HG02981 (cell line): ENCODE results near the gene IFIT1.
A peak's percentile ranks its signal among the peaks of the same experiment; 100 is the strongest.
"Not testable (repeated sequence)": the region's sequence is repeated elsewhere in the genome, so short reads cannot be mapped to it uniquely, and the experiment has no call there.

Source experiments
- ATAC-seq: cut with Tn5 transposase; IDR thresholded peaks from one replicate; pipeline ENCODE4 v1.9.1; 2021; ENCODE audit warnings: mild to moderate bottlenecking, moderate library complexity; ENCODE audit not compliant: unreplicated experiment

Gene IFIT1

GRCh38 chr10:89398003-89398749 lies 5.8 kb downstream of the IFIT1 start:
- ATAC-seq = no peak

DNA sequence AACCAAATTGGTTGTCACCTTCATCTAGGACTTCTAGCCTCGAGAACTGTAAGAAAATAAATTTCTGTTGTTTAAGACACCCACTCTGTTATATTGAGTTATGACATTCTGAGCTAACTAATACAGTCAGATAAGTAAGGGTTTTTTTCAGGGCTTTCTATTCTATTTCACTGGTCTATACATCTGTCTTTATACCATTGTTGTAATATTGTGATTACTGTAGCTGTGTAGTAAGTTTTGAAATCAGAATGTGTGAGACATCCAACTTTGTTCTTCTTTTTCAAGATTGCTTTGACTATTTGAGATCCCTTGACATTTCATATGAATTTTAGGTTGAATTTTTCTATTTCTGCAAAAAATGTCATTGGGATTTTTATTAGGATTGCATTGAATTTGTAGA lies 7.5 kb downstream of the IFIT1 start:
- no peak for ATAC-seq

GRCh38 chr10:89403043-89403442 lies 10.6 kb downstream of the IFIT1 start:
- ATAC-seq = no peak

- no peak for ATAC-seq
Measured at GRCh38 chr10:89404104-89405047, 12.0 kb downstream of the IFIT1 start.

DNA sequence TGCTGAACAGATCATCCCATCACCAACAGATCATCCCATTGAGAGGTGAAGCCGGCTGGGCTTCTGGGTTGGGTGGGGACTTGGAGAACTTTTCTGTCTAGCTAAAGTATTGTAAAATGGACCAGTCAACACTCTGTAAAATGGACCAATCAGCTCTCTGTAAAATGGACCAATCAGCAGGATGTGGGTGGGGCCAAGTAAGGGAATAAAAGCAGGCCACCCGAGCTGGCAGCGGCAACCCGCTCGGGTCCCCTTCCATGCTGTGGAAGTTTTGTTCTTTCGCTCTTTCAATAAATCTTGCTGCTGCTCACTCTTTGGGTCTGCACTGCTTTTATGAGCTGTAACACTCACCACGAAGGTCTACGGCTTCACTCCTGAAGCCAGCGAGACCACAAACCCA lies 13.8 kb downstream of the IFIT1 start:
- ATAC-seq = not testable (repeated sequence)

DNA sequence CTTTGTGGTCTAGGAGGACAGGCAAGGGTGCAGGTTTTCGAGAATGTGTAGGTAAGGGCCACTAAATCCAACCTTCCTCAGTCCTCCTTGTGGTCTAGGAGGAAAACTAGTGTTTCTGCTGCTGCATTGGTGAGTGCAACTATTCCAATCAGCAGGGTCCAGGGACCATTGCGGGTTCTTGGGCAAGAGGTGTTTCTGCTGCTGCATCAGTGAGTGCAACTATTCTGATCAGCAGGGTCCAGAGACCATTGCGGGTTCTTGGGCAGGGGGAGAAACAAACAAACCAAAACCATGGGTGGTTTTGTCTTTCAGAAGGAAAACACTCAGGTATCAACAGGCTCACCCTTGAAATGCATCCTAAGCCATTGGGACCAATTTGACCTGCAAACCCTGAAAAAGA lies 15.4 kb downstream of the IFIT1 start:
- ATAC-seq = not testable (repeated sequence)

DNA sequence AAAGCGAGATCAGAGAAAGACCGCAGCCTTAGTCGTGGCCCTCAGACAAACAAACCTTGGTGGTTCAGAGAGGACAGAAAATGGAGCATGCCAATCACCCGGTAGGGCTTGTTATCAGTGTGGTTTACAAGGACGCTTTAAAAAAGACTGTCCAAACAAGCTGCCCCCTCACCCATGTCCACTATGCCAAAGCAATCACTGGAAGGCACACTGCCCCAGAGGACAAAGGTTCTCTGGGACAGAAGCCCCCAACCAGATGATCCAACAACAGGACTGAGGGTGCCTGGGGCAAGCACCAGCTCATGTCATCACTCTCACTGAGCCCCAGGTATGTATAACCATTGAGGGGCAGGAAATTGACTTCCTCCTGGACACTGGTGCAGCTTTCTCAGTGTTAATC lies 16.9 kb downstream of the IFIT1 start:
- not testable (repeated sequence) for ATAC-seq

DNA sequence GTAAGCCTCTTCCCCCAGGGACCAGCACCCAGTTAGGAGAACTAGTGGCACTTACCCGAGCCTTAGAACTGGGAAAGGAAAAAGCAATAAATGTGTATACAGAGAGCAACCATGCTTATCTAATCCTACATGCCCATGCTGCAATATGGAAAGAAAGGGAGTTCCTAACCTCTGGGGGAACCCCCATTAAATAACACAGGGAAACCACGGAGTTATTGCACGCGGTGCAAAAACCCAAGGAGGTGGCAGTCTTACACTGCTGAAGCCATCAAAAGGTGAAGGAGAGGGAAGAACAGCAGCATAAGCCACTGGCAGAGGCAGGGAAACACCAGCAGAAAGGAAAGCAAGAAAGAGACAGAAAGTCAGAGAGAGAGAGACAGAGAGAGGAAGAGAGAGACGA lies 18.1 kb downstream of the IFIT1 start:
- not testable (repeated sequence) for ATAC-seq

DNA sequence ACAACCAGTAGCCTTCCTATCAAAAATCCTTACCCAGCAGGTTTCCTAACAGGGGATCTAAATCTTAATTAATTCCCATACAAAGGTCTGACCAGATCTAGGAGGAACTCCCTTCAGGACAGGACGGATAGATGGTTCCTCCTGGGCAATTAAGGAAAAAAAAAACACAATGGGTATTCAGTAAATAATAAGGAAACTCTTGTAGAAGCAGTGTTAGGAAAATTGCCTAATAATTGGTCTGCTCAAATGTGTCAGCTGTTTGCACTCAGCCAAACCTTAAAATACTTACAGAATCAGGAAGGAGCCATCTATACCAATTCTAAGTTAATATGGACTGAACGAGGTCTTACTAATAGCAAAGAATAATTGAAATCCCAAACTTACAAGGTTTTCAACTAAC lies 18.7 kb downstream of the IFIT1 start:
- not testable (repeated sequence) for ATAC-seq

DNA sequence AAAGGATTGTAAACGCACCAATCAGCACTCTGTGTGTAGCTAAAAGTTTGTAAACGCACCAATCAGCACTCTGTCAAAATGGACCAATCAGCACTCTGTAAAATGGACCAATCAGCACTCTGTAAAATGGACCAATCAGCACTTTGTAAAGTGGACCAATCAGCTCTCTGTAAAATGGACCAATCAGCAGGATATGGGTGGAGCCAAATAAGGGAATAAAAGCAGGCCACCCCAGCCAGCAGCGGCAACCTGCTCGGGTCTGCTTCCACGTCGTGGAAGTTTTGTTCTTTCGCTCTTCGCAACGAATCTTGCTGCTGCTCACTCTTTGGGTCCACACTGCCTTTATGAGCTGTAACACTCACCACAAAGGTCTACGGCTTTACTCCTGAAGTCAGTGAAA lies 19.9 kb downstream of the IFIT1 start:
- ATAC-seq = not testable (repeated sequence)

GRCh38 chr10:89413398-89413912 lies 21.0 kb downstream of the IFIT1 start:
- no peak for ATAC-seq

DNA sequence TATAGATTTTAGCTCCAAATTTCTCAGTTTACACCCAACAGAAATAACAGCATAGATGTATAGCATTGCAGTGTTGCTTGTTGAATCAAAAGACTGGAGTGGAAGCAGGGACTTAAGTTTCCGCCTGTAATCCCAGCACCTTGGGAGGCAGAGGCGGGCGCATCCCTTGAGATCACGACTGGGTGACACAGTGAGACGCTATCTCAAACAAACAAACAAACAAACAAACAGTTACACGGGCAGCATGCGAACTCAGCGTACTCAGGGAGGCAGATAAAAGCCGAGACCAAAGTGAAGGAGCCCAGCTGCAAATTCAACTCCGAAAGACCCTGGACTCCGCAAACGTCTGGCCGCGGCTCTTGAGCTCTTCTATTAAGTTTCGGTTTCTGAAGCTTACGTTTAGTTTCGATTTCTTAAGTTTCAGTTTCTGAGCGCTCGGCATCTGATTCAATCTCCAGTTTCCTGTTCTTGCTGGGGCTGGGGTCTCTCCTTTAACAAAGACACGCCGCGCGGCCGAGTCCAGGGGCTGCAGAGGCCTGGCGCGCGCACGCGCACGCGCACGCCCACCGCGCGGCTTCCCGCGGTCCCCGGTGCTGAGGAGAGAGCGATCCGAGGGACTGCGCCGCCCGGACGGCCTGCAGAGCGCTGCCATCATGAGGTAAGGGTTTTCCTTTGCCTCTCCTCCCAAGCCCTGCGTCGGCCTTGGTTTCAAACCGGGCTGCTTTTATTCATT lies 21.9 kb downstream of the IFIT1 start, which contains the start of gene IFIT5:
Gene IFIT5, plus strand, starts transcription at position 423 of the 733 bp plus-strand sequence. Its CDS starts 231 bp downstream, at position 654.
- ATAC-seq = peak; percentile 75

- ATAC-seq = peak; percentile 33
Measured at GRCh38 chr10:89414879-89415821, 22.7 kb downstream of the IFIT1 start.

DNA sequence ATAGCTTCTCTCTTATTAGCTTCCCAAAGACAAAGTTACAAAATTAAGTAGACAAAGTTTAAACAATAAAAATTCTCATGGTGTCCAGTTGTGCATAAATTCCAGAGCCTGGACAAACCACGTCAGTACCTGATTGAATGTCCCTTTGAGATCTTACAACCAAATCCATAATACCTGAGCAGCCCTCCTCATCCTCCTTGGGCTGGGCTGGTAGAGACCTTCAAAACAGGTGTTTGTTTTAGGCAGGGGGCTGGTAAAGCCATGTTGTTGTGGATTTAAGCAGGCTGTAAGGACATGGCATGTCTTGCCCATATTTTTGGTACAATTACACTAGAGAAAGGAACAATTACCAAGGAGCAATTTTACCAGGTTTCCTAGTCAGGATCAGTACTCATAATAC lies 24.0 kb downstream of the IFIT1 start:
- ATAC-seq = no peak

GRCh38 chr10:89419548-89419947 lies 27.1 kb downstream of the IFIT1 start:
- ATAC-seq = no peak

- no peak for ATAC-seq
Measured at GRCh38 chr10:89421018-89421476, 28.6 kb downstream of the IFIT1 start.

DNA sequence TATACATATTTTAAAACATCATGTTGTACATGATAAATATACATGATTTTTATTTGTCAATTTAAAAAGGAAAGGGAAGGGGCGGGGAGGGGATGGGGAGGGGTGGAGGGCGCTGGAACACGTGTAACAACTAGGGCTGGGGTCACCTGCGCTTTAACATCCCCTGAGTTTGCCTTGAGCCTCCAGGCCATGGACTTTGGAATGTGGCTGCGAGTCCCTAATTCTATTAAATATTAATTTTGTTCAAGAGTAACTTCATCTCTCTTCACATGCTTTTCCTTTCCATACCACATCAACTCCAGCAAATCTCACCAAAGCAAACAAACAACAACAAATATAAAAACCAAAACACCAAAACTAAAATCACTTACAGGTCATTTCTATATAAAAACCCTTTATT lies 32.6 kb downstream of the IFIT1 start:
- no peak for ATAC-seq

DNA sequence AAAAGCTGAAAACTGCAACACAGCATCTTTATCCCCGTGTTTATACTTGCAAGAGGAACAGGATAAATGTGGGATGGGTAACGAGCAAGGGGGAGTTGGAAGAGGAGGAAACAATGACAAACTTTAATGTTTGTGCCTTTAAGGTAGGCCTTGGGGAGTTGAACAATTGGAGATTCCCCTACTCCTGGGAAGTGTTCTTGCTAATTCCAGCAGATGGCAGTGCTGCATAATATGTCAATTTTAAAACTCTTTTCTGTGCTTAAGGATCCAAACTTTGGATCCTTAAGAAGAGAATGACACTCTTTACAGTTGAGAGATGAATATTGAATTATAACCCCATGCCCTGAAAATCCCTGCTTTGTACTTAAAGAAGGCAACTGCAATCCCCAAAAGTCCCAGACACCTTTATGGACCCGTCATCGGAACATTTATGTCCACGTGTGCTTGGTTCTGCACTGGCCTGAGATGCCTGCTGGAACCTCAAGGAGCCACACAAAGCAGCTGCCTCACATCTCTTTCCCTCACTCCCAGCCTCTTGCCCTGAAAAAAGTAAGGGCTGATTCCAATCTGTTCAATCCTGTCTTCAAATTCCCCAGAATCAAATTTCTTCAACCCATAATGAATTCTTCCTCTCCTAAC lies 33.9 kb downstream of the IFIT1 start:
- peak; percentile 55 for ATAC-seq

- no peak for ATAC-seq
Measured at GRCh38 chr10:89427629-89428028, 35.2 kb downstream of the IFIT1 start.
